ENCODE results near the gene LCN10. TPM values are rescaled to one million over a fixed set of nuclear protein-coding genes. Genes with fewer than 3 reads are reported as not detected.

LCN10 gene
- total and polyA plus RNA-seq, 2 experiments from 2014 or later = not detected

DNA sequence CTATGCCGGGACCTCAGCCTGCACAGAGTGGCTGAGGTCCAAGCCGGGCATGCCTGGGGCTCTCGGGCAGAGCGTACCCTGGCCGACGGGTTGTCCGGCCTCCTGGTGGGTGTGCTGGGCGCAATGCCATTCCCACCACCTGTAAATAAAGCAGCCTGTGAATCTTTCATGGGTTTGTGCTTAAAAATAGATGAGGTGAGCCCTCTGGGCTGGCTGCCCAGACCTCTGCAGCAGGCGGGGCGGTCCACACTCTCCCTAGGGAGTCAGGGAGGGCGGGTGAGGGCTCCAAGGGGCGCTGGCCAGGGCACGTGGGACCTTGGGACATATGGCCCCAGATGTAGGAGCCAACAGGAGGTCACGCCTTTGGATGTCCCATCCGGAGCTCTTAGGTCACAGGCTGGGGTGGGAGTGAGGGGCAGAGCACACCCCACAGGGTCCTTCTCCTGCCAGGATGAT, 51.9 kb downstream of the LCN10 start:
- H3K27me3 ChIP-seq (replicated peaks; ENCODE audit: insufficient read depth) = no peaks in the 10 kb centered on the region
- no peak for TF ChIP-seq EZH2phosphoT487 (IDR thresholded peaks at IDR 0.05; ENCODE audit: insufficient read depth, low read depth)
- DNase-seq = no peak
- in situ Hi-C loops (cut with MboI) = no loop called here
- no peaks in the 10 kb centered on the region for H3K36me3 ChIP-seq (ENCODE audit: low read depth)
- no peaks in the 10 kb centered on the region for H4K20me1 ChIP-seq (ENCODE audit: insufficient read depth)
- no peak overlapping the region for H2AFZ ChIP-seq
- 0 out of 2 replicates have a peak, but pooled peaks cover 6% of the 10 kb centered on the region for H3F3A ChIP-seq (ENCODE audit: insufficient read depth)
- no peaks in the 10 kb centered on the region for H3K9me3 ChIP-seq (ENCODE audit: low read depth)
- H3K4me2 ChIP-seq (ENCODE audit: unreplicated experiment) = no peak overlapping the region
- no peaks in the 10 kb centered on the region for H3K9me2 ChIP-seq (ENCODE audit: insufficient read depth)
- H3K27ac ChIP-seq = no peak overlapping the region
- 89 to 91% methylated on average over 14 to 15 of the region's 15 CpGs for WGBS, 2 experiments (ENCODE audit: low coverage in 1 of 2, low lambda C conversion rate in 2 of 2, missing lambda C conversion rate in 2 of 2)
- no peak overlapping the region for H3K4me3 ChIP-seq
- H3K4me1 ChIP-seq (ENCODE audit: insufficient read depth) = peaks cover 2% of the 10 kb centered on the region
- H3K79me2 ChIP-seq (ENCODE audit: insufficient read depth) = peaks cover 7% of the 10 kb centered on the region
- no peak overlapping the region for H3K9ac ChIP-seq

DNA sequence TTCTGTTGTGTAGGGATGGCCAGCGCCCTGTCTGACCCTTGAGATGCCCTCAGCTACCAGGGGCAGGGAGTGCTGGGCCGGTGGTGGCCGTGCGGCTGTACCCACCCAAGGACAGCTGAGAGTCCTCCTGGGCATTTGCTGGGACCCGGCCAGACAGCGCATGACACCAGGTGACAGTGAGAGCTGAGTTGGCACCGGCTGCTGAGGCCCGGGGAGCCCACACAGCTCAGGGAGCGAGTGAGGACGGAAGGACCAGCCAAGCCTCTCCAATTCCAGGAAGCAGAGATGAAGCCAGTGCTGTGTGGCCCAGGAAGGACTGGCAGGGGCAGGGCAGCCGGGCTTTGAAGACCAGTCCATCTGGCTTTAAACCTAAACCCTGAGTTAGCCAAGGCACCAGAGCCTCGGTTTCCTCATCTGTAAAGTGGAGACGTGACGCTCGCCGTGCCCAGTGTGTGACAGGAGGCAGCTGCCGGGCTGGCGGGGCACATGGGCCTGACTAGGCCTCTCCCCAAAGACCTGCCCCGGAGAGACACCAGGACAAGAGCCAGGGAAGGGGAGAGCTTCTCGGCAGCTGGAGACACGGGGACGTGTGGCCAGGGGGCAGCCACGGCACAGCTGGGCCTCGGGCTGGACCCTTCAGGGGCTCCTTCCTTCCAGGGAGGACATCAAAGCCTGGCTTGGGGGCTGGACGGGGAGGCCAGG, 52.5 kb downstream of the LCN10 start:
- Histone ChIP-seq H3K9me3 (ENCODE audit: low read depth) (no peaks in the 10 kb centered on the region), H3K4me3 (no peak overlapping the region), H3F3A (ENCODE audit: insufficient read depth) (0 out of 2 replicates have a peak, but pooled peaks cover 6% of the 10 kb centered on the region), H3K27me3 (replicated peaks; ENCODE audit: insufficient read depth) (no peaks in the 10 kb centered on the region), H3K79me2 (ENCODE audit: insufficient read depth) (peaks cover 13% of the 10 kb centered on the region), H3K4me1 (ENCODE audit: insufficient read depth) (peaks cover 5% of the 10 kb centered on the region), H3K27ac (no peak overlapping the region), H4K20me1 (ENCODE audit: insufficient read depth) (no peaks in the 10 kb centered on the region), H2AFZ (no peak overlapping the region), H3K9me2 (ENCODE audit: insufficient read depth) (no peaks in the 10 kb centered on the region), H3K36me3 (ENCODE audit: low read depth) (no peaks in the 10 kb centered on the region), H3K4me2 (ENCODE audit: unreplicated experiment) (no peak overlapping the region), H3K9ac (no peak overlapping the region)
- DNase-seq = no peak
- WGBS, 2 experiments (ENCODE audit: low coverage in 1 of 2, low lambda C conversion rate in 2 of 2, missing lambda C conversion rate in 2 of 2) = 72 to 78% methylated on average over 22 to 25 of the region's 25 CpGs
- TF ChIP-seq EZH2phosphoT487 (IDR thresholded peaks at IDR 0.05; ENCODE audit: insufficient read depth, low read depth) = no peak
- TF ChIP-seq EZH2 (IDR thresholded peaks at IDR 0.05; ENCODE audit: insufficient read depth, poor library complexity, severe bottlenecking) = no peak
- in situ Hi-C loops (cut with MboI) = no loop called here

DNA sequence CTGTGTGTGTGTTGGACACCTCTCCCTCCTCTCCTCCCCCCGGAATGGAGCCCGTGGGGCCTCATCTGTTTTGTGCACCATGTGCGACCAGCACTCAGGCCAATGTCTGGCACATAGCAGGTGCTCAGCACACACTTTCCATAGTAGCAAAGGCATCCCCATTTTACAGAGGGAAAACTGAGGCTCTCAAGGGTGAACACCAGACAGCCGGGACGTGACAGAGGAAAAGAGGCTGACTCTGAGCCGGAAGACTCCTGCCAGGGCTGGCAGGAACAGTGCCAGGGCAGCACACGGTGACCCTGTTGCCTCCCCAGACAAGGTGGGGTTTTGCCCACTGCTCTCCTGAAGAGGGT, 53.7 kb downstream of the LCN10 start:
- Histone ChIP-seq H3K9ac (no peak overlapping the region), H3K9me3 (ENCODE audit: low read depth) (no peaks in the 10 kb centered on the region), H3K4me1 (ENCODE audit: insufficient read depth) (peaks cover 5% of the 10 kb centered on the region), H3K27ac (no peak overlapping the region), H3K27me3 (replicated peaks; ENCODE audit: insufficient read depth) (no peaks in the 10 kb centered on the region), H3K9me2 (ENCODE audit: insufficient read depth) (no peaks in the 10 kb centered on the region), H4K20me1 (ENCODE audit: insufficient read depth) (no peaks in the 10 kb centered on the region), H3K79me2 (ENCODE audit: insufficient read depth) (peaks cover 25% of the 10 kb centered on the region), H3F3A (ENCODE audit: insufficient read depth) (0 out of 2 replicates have a peak, but pooled peaks cover 6% of the 10 kb centered on the region), H3K4me2 (ENCODE audit: unreplicated experiment) (no peak overlapping the region), H3K4me3 (no peak overlapping the region), H2AFZ (no peak overlapping the region), H3K36me3 (ENCODE audit: low read depth) (no peaks in the 10 kb centered on the region)
- in situ Hi-C loops (cut with MboI) = no loop called here
- DNase-seq = no peak
- WGBS, 2 experiments (ENCODE audit: low coverage in 1 of 2, low lambda C conversion rate in 2 of 2, missing lambda C conversion rate in 2 of 2) = 58 to 72% methylated on average over 7 of the region's 7 CpGs
- TF ChIP-seq EZH2 (IDR thresholded peaks at IDR 0.05; ENCODE audit: insufficient read depth, poor library complexity, severe bottlenecking) (no peak), EZH2phosphoT487 (IDR thresholded peaks at IDR 0.05; ENCODE audit: insufficient read depth, low read depth) (no peak)

DNA sequence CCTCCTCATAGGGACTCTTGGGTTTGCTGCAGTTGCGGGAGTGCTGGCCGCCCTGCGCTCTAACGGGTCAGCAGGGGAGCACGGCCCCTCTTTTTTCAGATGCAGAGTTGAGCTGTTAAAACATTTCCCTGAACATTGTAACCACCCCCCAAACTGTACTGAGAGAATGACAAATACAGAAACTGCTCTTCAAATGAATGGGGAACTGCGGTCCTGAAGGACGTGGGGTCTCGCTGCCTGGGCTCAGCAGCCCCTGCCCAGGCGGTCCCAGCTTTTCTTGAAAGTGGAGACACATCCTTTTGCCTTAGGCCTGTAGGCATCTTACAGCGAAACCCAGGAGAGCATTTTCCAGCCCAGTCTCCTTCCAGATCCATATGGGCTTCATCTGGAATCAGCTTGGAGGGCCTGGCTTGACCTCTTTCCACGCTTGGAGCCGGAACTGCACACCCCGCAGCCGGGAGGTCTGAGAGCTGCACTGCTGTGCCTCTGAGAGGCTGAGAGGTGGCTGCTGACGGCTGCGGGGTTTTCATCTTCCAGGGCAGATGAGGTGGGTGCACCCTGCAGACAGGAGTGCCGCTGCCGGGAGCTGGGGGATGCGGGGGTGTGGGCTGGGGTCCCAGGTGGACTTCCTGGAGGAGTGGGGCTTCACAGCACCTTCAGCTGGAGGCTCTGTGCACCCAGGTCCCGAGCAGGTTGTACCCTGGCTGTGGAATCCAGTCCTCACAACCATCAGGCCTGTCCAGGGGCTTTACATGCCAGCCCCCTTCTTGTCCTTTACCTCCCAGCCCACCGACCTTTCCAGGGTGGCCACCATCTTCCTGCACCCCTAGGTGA, 54.2 kb downstream of the LCN10 start:
- Histone ChIP-seq H2AFZ (no peak overlapping the region), H3K27ac (no peak overlapping the region), H3K9me2 (ENCODE audit: insufficient read depth) (no peaks in the 10 kb centered on the region), H3K9me3 (ENCODE audit: low read depth) (no peaks in the 10 kb centered on the region), H3K36me3 (ENCODE audit: low read depth) (no peaks in the 10 kb centered on the region), H3K4me3 (no peak overlapping the region), H3K79me2 (ENCODE audit: insufficient read depth) (peaks cover 30% of the 10 kb centered on the region), H3F3A (ENCODE audit: insufficient read depth) (0 out of 2 replicates have a peak, but pooled peaks cover 6% of the 10 kb centered on the region), H3K27me3 (replicated peaks; ENCODE audit: insufficient read depth) (no peaks in the 10 kb centered on the region), H3K9ac (no peak overlapping the region), H4K20me1 (ENCODE audit: insufficient read depth) (no peaks in the 10 kb centered on the region), H3K4me2 (ENCODE audit: unreplicated experiment) (no peak overlapping the region), H3K4me1 (ENCODE audit: insufficient read depth) (peaks cover 5% of the 10 kb centered on the region)
- 38 to 45% methylated on average over 19 to 20 of the region's 21 CpGs for WGBS, 2 experiments (ENCODE audit: low coverage in 1 of 2, low lambda C conversion rate in 2 of 2, missing lambda C conversion rate in 2 of 2)
- no peak for TF ChIP-seq EZH2 (IDR thresholded peaks at IDR 0.05; ENCODE audit: insufficient read depth, poor library complexity, severe bottlenecking)
- TF ChIP-seq EZH2phosphoT487 (IDR thresholded peaks at IDR 0.05; ENCODE audit: insufficient read depth, low read depth) = no peak
- no peak for DNase-seq
- in situ Hi-C loops (cut with MboI) = no loop called here

Small RNA genes within 50 kb of the gene (microRNA-seq; reads per million reads assigned to microRNA genes)
- gene MIR6722 (ENCODE audit: borderline number of aligned reads) = not detected

Small RNA genes within 50 kb of the gene (small RNA-seq; reads per million reads assigned to genes)
- gene ATP6V1G1P3 (ENCODE audit: low read depth, low replicate concordance) (not detected), gene MIR6722 (ENCODE audit: low read depth, low replicate concordance) (not detected)

Other genes starting within 250 kb of the LCN10 start
- gene NOTCH1, start 196.9 kb downstream of the LCN10 start, total RNA-seq (2014; rRNA removed; shearing (Covaris generic)) = 5.2 and 5.7 TPM in 2 replicates
- gene NOTCH1, start 196.9 kb downstream of the LCN10 start, polyA plus RNA-seq (2016; fragmentation: Nextera tagmentation; extraction: Ambion mirVana) = 1.5 TPM in 2 replicates
- gene EGFL7, start 80.0 kb downstream of the LCN10 start, total RNA-seq (2014; rRNA removed; shearing (Covaris generic)) = 13.7 and 15.3 TPM in 2 replicates
- 15.3 and 15.7 TPM in 2 replicates for gene EGFL7, start 80.0 kb downstream of the LCN10 start, polyA plus RNA-seq (2016; fragmentation: Nextera tagmentation; extraction: Ambion mirVana)
- 50.8 and 58.3 TPM in 2 replicates for gene AGPAT2, start 55.5 kb downstream of the LCN10 start, total RNA-seq (2014; rRNA removed; shearing (Covaris generic))
- gene AGPAT2, start 55.5 kb downstream of the LCN10 start, polyA plus RNA-seq (2016; fragmentation: Nextera tagmentation; extraction: Ambion mirVana) = 68.7 and 80.3 TPM in 2 replicates
- gene DIPK1B, start 30.4 kb downstream of the LCN10 start, total RNA-seq (2014; rRNA removed; shearing (Covaris generic)) = not detected in 2 replicates
- gene DIPK1B, start 30.4 kb downstream of the LCN10 start, polyA plus RNA-seq (2016; fragmentation: Nextera tagmentation; extraction: Ambion mirVana) = 0.15 TPM in 1 of 2 replicates, not detected in the other
- gene LCN6, start 5.6 kb upstream of the LCN10 start, total RNA-seq (2014; rRNA removed; shearing (Covaris generic)) = not detected in 2 replicates
- not detected in 2 replicates for gene LCN6, start 5.6 kb upstream of the LCN10 start, polyA plus RNA-seq (2016; fragmentation: Nextera tagmentation; extraction: Ambion mirVana)
- gene LCN8, start 15.3 kb upstream of the LCN10 start, total RNA-seq (2014; rRNA removed; shearing (Covaris generic)) = not detected in 2 replicates
- not detected in 2 replicates for gene LCN8, start 15.3 kb upstream of the LCN10 start, polyA plus RNA-seq (2016; fragmentation: Nextera tagmentation; extraction: Ambion mirVana)
- not detected in 2 replicates for gene LCN15, start 21.6 kb upstream of the LCN10 start, total RNA-seq (2014; rRNA removed; shearing (Covaris generic))
- not detected in 2 replicates for gene LCN15, start 21.6 kb upstream of the LCN10 start, polyA plus RNA-seq (2016; fragmentation: Nextera tagmentation; extraction: Ambion mirVana)
- 51.3 and 51.7 TPM in 2 replicates for gene TMEM141, start 48.4 kb upstream of the LCN10 start, total RNA-seq (2014; rRNA removed; shearing (Covaris generic))
- gene TMEM141, start 48.4 kb upstream of the LCN10 start, polyA plus RNA-seq (2016; fragmentation: Nextera tagmentation; extraction: Ambion mirVana) = 59.4 and 61.8 TPM in 2 replicates
- gene CCDC183, start 53.4 kb upstream of the LCN10 start, total RNA-seq (2014; rRNA removed; shearing (Covaris generic)) = 0.76 TPM in 1 of 2 replicates, not detected in the other
- gene CCDC183, start 53.4 kb upstream of the LCN10 start, polyA plus RNA-seq (2016; fragmentation: Nextera tagmentation; extraction: Ambion mirVana) = 0.39 and 1.5 TPM in 2 replicates
- gene RABL6, start 65.0 kb upstream of the LCN10 start, total RNA-seq (2014; rRNA removed; shearing (Covaris generic)) = 74.4 and 81.1 TPM in 2 replicates
- gene RABL6, start 65.0 kb upstream of the LCN10 start, polyA plus RNA-seq (2016; fragmentation: Nextera tagmentation; extraction: Ambion mirVana) = 21.6 and 22.0 TPM in 2 replicates
- gene AJM1, start 99.5 kb upstream of the LCN10 start, total RNA-seq (2014; rRNA removed; shearing (Covaris generic)) = 0.89 and 1.4 TPM in 2 replicates
- gene AJM1, start 99.5 kb upstream of the LCN10 start, polyA plus RNA-seq (2016; fragmentation: Nextera tagmentation; extraction: Ambion mirVana) = 1.1 and 1.4 TPM in 2 replicates
- 71.1 and 84.6 TPM in 2 replicates for gene PHPT1, start 106.5 kb upstream of the LCN10 start, total RNA-seq (2014; rRNA removed; shearing (Covaris generic))
- 295 and 302 TPM in 2 replicates for gene PHPT1, start 106.5 kb upstream of the LCN10 start, polyA plus RNA-seq (2016; fragmentation: Nextera tagmentation; extraction: Ambion mirVana)
- gene MAMDC4, start 109.4 kb upstream of the LCN10 start, total RNA-seq (2014; rRNA removed; shearing (Covaris generic)) = 1.1 and 2.3 TPM in 2 replicates
- gene MAMDC4, start 109.4 kb upstream of the LCN10 start, polyA plus RNA-seq (2016; fragmentation: Nextera tagmentation; extraction: Ambion mirVana) = 0.35 and 0.43 TPM in 2 replicates
- gene EDF1, start 123.4 kb upstream of the LCN10 start, total RNA-seq (2014; rRNA removed; shearing (Covaris generic)) = 299 and 305 TPM in 2 replicates
- gene EDF1, start 123.4 kb upstream of the LCN10 start, polyA plus RNA-seq (2016; fragmentation: Nextera tagmentation; extraction: Ambion mirVana) = 567 and 586 TPM in 2 replicates
- 8.1 and 11.5 TPM in 2 replicates for gene TRAF2, start 143.6 kb upstream of the LCN10 start, total RNA-seq (2014; rRNA removed; shearing (Covaris generic))
- 14.3 and 15.0 TPM in 2 replicates for gene TRAF2, start 143.6 kb upstream of the LCN10 start, polyA plus RNA-seq (2016; fragmentation: Nextera tagmentation; extraction: Ambion mirVana)
- gene FBXW5, start 201.8 kb upstream of the LCN10 start, total RNA-seq (2014; rRNA removed; shearing (Covaris generic)) = 234 and 259 TPM in 2 replicates
- gene FBXW5, start 201.8 kb upstream of the LCN10 start, polyA plus RNA-seq (2016; fragmentation: Nextera tagmentation; extraction: Ambion mirVana) = 110 and 113 TPM in 2 replicates
- gene C8G, start 202.3 kb upstream of the LCN10 start, total RNA-seq (2014; rRNA removed; shearing (Covaris generic)) = not detected in 2 replicates
- 0.49 TPM in 1 of 2 replicates, not detected in the other for gene C8G, start 202.3 kb upstream of the LCN10 start, polyA plus RNA-seq (2016; fragmentation: Nextera tagmentation; extraction: Ambion mirVana)
- not detected in 2 replicates for gene LCN12, start 209.3 kb upstream of the LCN10 start, total RNA-seq (2014; rRNA removed; shearing (Covaris generic))
- gene LCN12, start 209.3 kb upstream of the LCN10 start, polyA plus RNA-seq (2016; fragmentation: Nextera tagmentation; extraction: Ambion mirVana) = not detected in 2 replicates
- gene PTGDS, start 234.6 kb upstream of the LCN10 start, total RNA-seq (2014; rRNA removed; shearing (Covaris generic)) = not detected in 2 replicates
- gene PTGDS, start 234.6 kb upstream of the LCN10 start, polyA plus RNA-seq (2016; fragmentation: Nextera tagmentation; extraction: Ambion mirVana) = 0.24 and 0.25 TPM in 2 replicates
- not detected in 2 replicates for gene LCNL1, start 240.1 kb upstream of the LCN10 start, total RNA-seq (2014; rRNA removed; shearing (Covaris generic))
- gene LCNL1, start 240.1 kb upstream of the LCN10 start, polyA plus RNA-seq (2016; fragmentation: Nextera tagmentation; extraction: Ambion mirVana) = not detected in 2 replicates
- 38.7 and 52.2 TPM in 2 replicates for gene PAXX, start 249.5 kb upstream of the LCN10 start, total RNA-seq (2014; rRNA removed; shearing (Covaris generic))
- gene PAXX, start 249.5 kb upstream of the LCN10 start, polyA plus RNA-seq (2016; fragmentation: Nextera tagmentation; extraction: Ambion mirVana) = 49.3 and 54.5 TPM in 2 replicates